CD14-positive monocyte (primary cell): Measurements from ENCODE around the gene NEDD4L. TPM values are rescaled to one million over a fixed set of nuclear protein-coding genes. Genes with fewer than 3 reads are reported as not detected.
A peak's percentile ranks its signal among the peaks of the same experiment; 100 is the strongest.

Experiments
- DNase-seq, 3 donors: peaks; one replicate each; pipeline ENCODE4 v3.0.0-alpha.2; 2011 to 2022
- H2AFZ ChIP-seq: 2 replicates; pipeline ENCODE4 v1.6.0; 2012; ENCODE audit warnings: mild to moderate bottlenecking, low read depth, low read length, inconsistent platforms; ENCODE audit not compliant: insufficient read depth, poor library complexity, severe bottlenecking
- H3K27ac ChIP-seq, 2 donors: 1 replicate in 1 of 2; 2 replicates in 1 of 2; pipeline ENCODE4 v1.5.1; 2012 to 2013; ENCODE audit warnings: low read length in 2 of 2, control low read depth in 1 of 2, inconsistent platforms in 1 of 2, low read depth in 1 of 2, mild to moderate bottlenecking in 1 of 2
- H3K27me3 ChIP-seq, 2 donors: one replicate each; pipeline versions ENCODE4 v1.6.0 to v1.6.1; 2011 to 2013; ENCODE audit warnings: low read length in 2 of 2; ENCODE audit not compliant: control insufficient read depth in 2 of 2, insufficient read depth in 2 of 2
- H3K36me3 ChIP-seq, 2 donors: replicated peaks in 1 of 2; 1 replicate in 1 of 2; 2 replicates in 1 of 2; pipeline versions ENCODE4 v1.5.1 to v1.6.1; 2012 to 2013; ENCODE audit warnings: low read length in 2 of 2, control low read depth in 1 of 2, inconsistent platforms in 1 of 2, mild to moderate bottlenecking in 1 of 2; ENCODE audit not compliant: insufficient read depth in 2 of 2, control insufficient read depth in 1 of 2
- H3K4me1 ChIP-seq, 2 donors: 1 replicate in 1 of 2; 2 replicates in 1 of 2; pipeline versions ENCODE4 v1.5.1 to v1.6.1; 2012 to 2013; ENCODE audit warnings: low read length in 2 of 2, control low read depth in 1 of 2, inconsistent platforms in 1 of 2, mild to moderate bottlenecking in 1 of 2, moderate library complexity in 1 of 2; ENCODE audit not compliant: insufficient read depth in 2 of 2, control insufficient read depth in 1 of 2
- H3K4me2 ChIP-seq: replicated peaks from 2 replicates; pipeline ENCODE3; 2012; ENCODE audit warnings: low read length, moderate library complexity, mild to moderate bottlenecking; ENCODE audit not compliant: poor library complexity, severe bottlenecking; ENCODE audit errors: extremely low read depth
- H3K4me3 ChIP-seq, 3 experiments: fragments of 200-600 bp in 1 of 3; sonication (generic) in 1 of 3; replicated peaks in 1 of 3; 1 replicate in 2 of 3; 2 replicates in 1 of 3; pipeline ENCODE4 v1.5.1; 2011 to 2013; ENCODE audit warnings: low read length in 3 of 3, mild to moderate bottlenecking in 3 of 3, control low read depth in 2 of 3, low read depth in 2 of 3, inconsistent platforms in 1 of 3, moderate library complexity in 1 of 3
- H3K79me2 ChIP-seq: 2 replicates; pipeline ENCODE4 v1.6.0; 2012; ENCODE audit warnings: mild to moderate bottlenecking, control low read depth, inconsistent platforms, low read length, moderate library complexity; ENCODE audit not compliant: insufficient read depth
- H3K9ac ChIP-seq: 2 replicates; pipeline ENCODE4 v1.6.0; 2017; ENCODE audit warnings: low read length, mild to moderate bottlenecking; ENCODE audit not compliant: insufficient read depth, poor library complexity, severe bottlenecking
- H3K9me3 ChIP-seq, 2 donors: replicated peaks in 1 of 2; 1 replicate in 1 of 2; 2 replicates in 1 of 2; pipeline versions ENCODE4 v1.5.1 to v1.6.1; 2012 to 2013; ENCODE audit warnings: low read length in 2 of 2, control low read depth in 1 of 2; ENCODE audit not compliant: control insufficient read depth in 1 of 2, insufficient read depth in 1 of 2
- H4K20me1 ChIP-seq: 2 replicates; pipeline ENCODE4 v1.6.0; 2012; ENCODE audit warnings: mild to moderate bottlenecking, low read length, control low read depth, moderate library complexity; ENCODE audit not compliant: insufficient read depth
- H3K27ac Mint-ChIP-seq, 7 donors: one replicate each; pipeline ENCODE4 v1.8.0; 2020; ENCODE audit warnings: mild to moderate bottlenecking in 7 of 7, mixed read lengths in 7 of 7, moderate library complexity in 6 of 7, inconsistent platforms in 2 of 7
- H3K27me3 Mint-ChIP-seq, 3 donors: one replicate each; pipeline ENCODE4 v1.8.0; 2021 to 2022; ENCODE audit warnings: low read depth in 3 of 3, mild to moderate bottlenecking in 3 of 3, mixed read lengths in 3 of 3, moderate library complexity in 3 of 3, inconsistent platforms in 1 of 3
- H3K36me3 Mint-ChIP-seq, 2 donors: one replicate each; pipeline ENCODE4 v1.8.0; 2020; ENCODE audit warnings: mixed read lengths in 2 of 2, inconsistent platforms in 1 of 2, mild to moderate bottlenecking in 1 of 2
- H3K4me1 Mint-ChIP-seq: one replicate; pipeline ENCODE4 v1.8.0; 2020; ENCODE audit warnings: mild to moderate bottlenecking, mixed read lengths
- H3K4me3 Mint-ChIP-seq, 2 donors: one replicate each; pipeline ENCODE4 v1.8.0; 2020; ENCODE audit warnings: mild to moderate bottlenecking in 2 of 2, mixed read lengths in 2 of 2, moderate library complexity in 1 of 2
- H3K9me3 Mint-ChIP-seq, 7 donors: one replicate each; pipeline ENCODE4 v1.8.0; 2020 to 2022; ENCODE audit warnings: mixed read lengths in 7 of 7, mild to moderate bottlenecking in 6 of 7, moderate library complexity in 6 of 7, inconsistent platforms in 2 of 7
- WGBS: methylation state at CpG from one replicate; pipeline ENCODE4 v1.1.5; 2013; ENCODE audit warnings: missing lambda C conversion rate; ENCODE audit not compliant: insufficient coverage; 5-methylcytosine and 5-hydroxymethylcytosine counted together
- intact Hi-C, 2 donors: fragments of 100-400 bp; cut with micrococcal nuclease; formaldehyde crosslinking; loops; one replicate each; pipeline versions ENCODE4 v1.15.0 to v1.15.1; 2023
- polyA plus RNA-seq, 3 donors: library from polyadenylated mRNA; depleted of rRNA in 1 of 3; unstranded in 2 of 3; stranded (reverse) in 1 of 3; fragments of 300-500 nt in 2 of 3; fragments of >200 nt in 1 of 3; fragmentation: Illumina TruSeq in 2 of 3; gene quantifications; 1 replicate in 2 of 3; 2 replicates in 1 of 3; pipeline ENCODE4 v1.2.3, GENCODE V29; 2012 to 2021
- TF ChIP-seq, protein P1 (sequence below): fragments of 200-600 bp; IDR thresholded peaks from one replicate; pipeline ENCODE4 v1.8.0; 2022; ENCODE audit warnings: antibody characterized with exemption, mild to moderate bottlenecking

The NEDD4L gene
- polyA plus RNA-seq, 3 donors, result 2.5 to 5.2 (median 4.5) TPM

- peak in 1 of 3 donors; percentile 40 for DNase-seq
- TF ChIP-seq, protein P1, sequence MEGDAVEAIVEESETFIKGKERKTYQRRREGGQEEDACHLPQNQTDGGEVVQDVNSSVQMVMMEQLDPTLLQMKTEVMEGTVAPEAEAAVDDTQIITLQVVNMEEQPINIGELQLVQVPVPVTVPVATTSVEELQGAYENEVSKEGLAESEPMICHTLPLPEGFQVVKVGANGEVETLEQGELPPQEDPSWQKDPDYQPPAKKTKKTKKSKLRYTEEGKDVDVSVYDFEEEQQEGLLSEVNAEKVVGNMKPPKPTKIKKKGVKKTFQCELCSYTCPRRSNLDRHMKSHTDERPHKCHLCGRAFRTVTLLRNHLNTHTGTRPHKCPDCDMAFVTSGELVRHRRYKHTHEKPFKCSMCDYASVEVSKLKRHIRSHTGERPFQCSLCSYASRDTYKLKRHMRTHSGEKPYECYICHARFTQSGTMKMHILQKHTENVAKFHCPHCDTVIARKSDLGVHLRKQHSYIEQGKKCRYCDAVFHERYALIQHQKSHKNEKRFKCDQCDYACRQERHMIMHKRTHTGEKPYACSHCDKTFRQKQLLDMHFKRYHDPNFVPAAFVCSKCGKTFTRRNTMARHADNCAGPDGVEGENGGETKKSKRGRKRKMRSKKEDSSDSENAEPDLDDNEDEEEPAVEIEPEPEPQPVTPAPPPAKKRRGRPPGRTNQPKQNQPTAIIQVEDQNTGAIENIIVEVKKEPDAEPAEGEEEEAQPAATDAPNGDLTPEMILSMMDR, result no peak
- Mint-ChIP-seq H3K4me3 (peak overlapping the region in 1 of 2 donors; percentile 21), H3K27me3 (peaks cover 29 to 51% (median 33%) of the 10 kb centered on the region in 3 donors), H3K9me3 (peaks cover 0 to 3% (median 0%) of the 10 kb centered on the region in 7 donors), H3K27ac (no peak overlapping the region), H3K4me1 (no peaks in the 10 kb centered on the region), H3K36me3 (no peaks in the 10 kb centered on the region)
- intact Hi-C loops, result no loop called here
- no peaks in the 10 kb centered on the region for H3K79me2 ChIP-seq
- H3K4me3 ChIP-seq, result no peak overlapping the region
- H3K9me3 ChIP-seq, result no peaks in the 10 kb centered on the region
- no peaks in the 10 kb centered on the region for H3K4me1 ChIP-seq
- H2AFZ ChIP-seq, result no peak overlapping the region
- 92% methylated on average over 6 of the region's 11 CpGs for WGBS
- no peak overlapping the region for H3K9ac ChIP-seq
- H3K4me2 ChIP-seq, result no peak overlapping the region
- H3K36me3 ChIP-seq, result no peaks in the 10 kb centered on the region
- no peaks in the 10 kb centered on the region for H4K20me1 ChIP-seq
- H3K27ac ChIP-seq, result no peak overlapping the region
- peaks cover 13 to 15% of the 10 kb centered on the region in 2 donors for H3K27me3 ChIP-seq
Observed at GRCh38 chr18:58201733-58202730, 158.0 kb downstream of the NEDD4L start.

DNA sequence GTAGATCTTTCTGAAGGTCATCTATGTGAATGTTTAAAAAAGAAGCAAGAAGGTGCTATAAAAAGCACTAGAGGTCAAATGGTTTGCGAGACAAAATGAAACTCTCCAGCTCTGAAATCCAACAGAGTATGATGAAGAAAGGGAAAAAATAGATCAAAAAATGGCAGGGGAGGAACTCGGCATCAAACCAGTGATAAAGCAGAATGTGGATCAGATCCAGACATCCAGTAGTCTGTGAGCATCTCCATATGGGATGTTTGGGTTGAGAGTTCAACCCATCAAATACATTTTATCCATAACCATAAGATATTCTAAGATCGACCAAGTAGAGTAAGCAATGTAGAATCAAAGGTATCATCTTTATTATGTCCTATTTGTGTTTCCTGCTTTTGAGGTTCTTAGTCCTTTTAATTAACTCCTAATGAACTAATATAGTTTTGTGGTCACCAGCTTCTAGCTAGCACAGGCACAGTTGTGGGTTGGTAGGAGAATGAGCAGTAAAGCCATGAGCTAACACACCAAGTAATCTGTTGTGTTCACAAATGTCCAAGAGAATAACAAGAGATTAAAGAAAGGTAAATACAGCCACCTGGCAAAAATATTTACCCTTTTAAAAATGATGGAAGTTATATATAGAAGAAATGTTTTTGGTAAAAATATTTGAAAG, 160.9 kb downstream of the NEDD4L start:
- peaks cover 39 to 59% (median 51%) of the 10 kb centered on the region in 3 donors for H3K27me3 Mint-ChIP-seq
- no peaks in the 10 kb centered on the region for H3K4me1 ChIP-seq

More for the DNA sequence above, 160.9 kb downstream of the NEDD4L start:
- Histone ChIP-seq H3K36me3 (no peaks in the 10 kb centered on the region), H3K9ac (no peak overlapping the region), H3K27me3 (peaks cover 19 to 24% of the 10 kb centered on the region in 2 donors), H2AFZ (no peak overlapping the region), H3K9me3 (no peaks in the 10 kb centered on the region), H4K20me1 (no peaks in the 10 kb centered on the region), H3K4me3 (no peak overlapping the region), H3K4me2 (no peak overlapping the region), H3K27ac (no peak overlapping the region), H3K79me2 (no peaks in the 10 kb centered on the region)
- intact Hi-C loops, result no loop called here
- Mint-ChIP-seq H3K4me1 (peaks cover 3% of the 10 kb centered on the region), H3K27ac (no peak overlapping the region), H3K4me3 (no peak overlapping the region), H3K36me3 (no peaks in the 10 kb centered on the region), H3K9me3 (peaks cover 0 to 3% (median 0%) of the 10 kb centered on the region in 7 donors)
- DNase-seq, result no peak
- TF ChIP-seq, protein P1, result no peak
- WGBS, result no CpG with 5 or more reads among the region's 3 CpGs
